ENCODE data around the gene BMF.
"Not testable (repeated sequence)": the region's sequence is repeated elsewhere in the genome, so short reads cannot be mapped to it uniquely, and the experiment has no call there.

The BMF gene

GRCh38 chr15:40091861-40092255 lies 16.8 kb downstream of the BMF start:
- no peak for DNase-seq (ENCODE audit: low read depth, low spot score)

GRCh38 chr15:40090774-40091455 lies 17.8 kb downstream of the BMF start:
- no peak for DNase-seq (ENCODE audit: low read depth, low spot score)
- no peak overlapping the region for H3K27ac ChIP-seq

More at GRCh38 chr15:40091861-40092255, 16.8 kb downstream of the BMF start:
- H3K27ac ChIP-seq: no peak overlapping the region

- no peak for DNase-seq (ENCODE audit: low read depth, low spot score)
- H3K27ac ChIP-seq: no peak overlapping the region
Measured at GRCh38 chr15:40088929-40089755, 19.5 kb downstream of the BMF start.

- no peak for DNase-seq (ENCODE audit: low read depth, low spot score)
Measured at GRCh38 chr15:40087991-40088928, 20.4 kb downstream of the BMF start.

GRCh38 chr15:40087068-40087810 lies 21.4 kb downstream of the BMF start:
- H3K27ac ChIP-seq: no peak overlapping the region
- DNase-seq (ENCODE audit: low read depth, low spot score): no peak

More at GRCh38 chr15:40087991-40088928, 20.4 kb downstream of the BMF start:
- no peak overlapping the region for H3K27ac ChIP-seq

GRCh38 chr15:40085266-40085665 lies 23.4 kb downstream of the BMF start:
- no peak for DNase-seq (ENCODE audit: low read depth, low spot score)
- no peak overlapping the region for H3K27ac ChIP-seq

- DNase-seq (ENCODE audit: low read depth, low spot score): no peak
Measured at GRCh38 chr15:40084650-40085049, 24.0 kb downstream of the BMF start.

GRCh38 chr15:40082195-40082883 lies 26.3 kb downstream of the BMF start:
- no peak overlapping the region for H3K27ac ChIP-seq
- DNase-seq (ENCODE audit: low read depth, low spot score): no peak

More at GRCh38 chr15:40084650-40085049, 24.0 kb downstream of the BMF start:
- H3K27ac ChIP-seq: no peak overlapping the region

GRCh38 chr15:40081691-40082194 lies 26.9 kb downstream of the BMF start:
- no peak overlapping the region for H3K27ac ChIP-seq

GRCh38 chr15:40080847-40081246 lies 27.8 kb downstream of the BMF start:
- no peak for DNase-seq (ENCODE audit: low read depth, low spot score)
- no peak overlapping the region for H3K27ac ChIP-seq

More at GRCh38 chr15:40081691-40082194, 26.9 kb downstream of the BMF start:
- DNase-seq (ENCODE audit: low read depth, low spot score): no peak

- H3K27ac ChIP-seq: no peak overlapping the region
- no peak for DNase-seq (ENCODE audit: low read depth, low spot score)
Measured at GRCh38 chr15:40080104-40080503, 28.6 kb downstream of the BMF start.

- H3K27ac ChIP-seq: no peak overlapping the region
- no peak for DNase-seq (ENCODE audit: low read depth, low spot score)
Measured at GRCh38 chr15:40079456-40079855, 29.2 kb downstream of the BMF start.

- DNase-seq (ENCODE audit: low read depth, low spot score): no peak
- no peak overlapping the region for H3K27ac ChIP-seq
Measured at GRCh38 chr15:40075298-40076044, 33.2 kb downstream of the BMF start.

GRCh38 chr15:40074656-40075055 lies 34.0 kb downstream of the BMF start:
- H3K27ac ChIP-seq; DNase-seq (ENCODE audit: low read depth, low spot score): not testable (repeated sequence)

GRCh38 chr15:40073716-40074490 lies 34.8 kb downstream of the BMF start:
- DNase-seq (ENCODE audit: low read depth, low spot score); H3K27ac ChIP-seq: not testable (repeated sequence)

GRCh38 chr15:40072216-40072990 lies 36.3 kb downstream of the BMF start:
- DNase-seq (ENCODE audit: low read depth, low spot score): no peak
- H3K27ac ChIP-seq: no peak overlapping the region

Data from epithelial cell of prostate (primary cell).